ENCODE measurements around the gene BRIP1.
"Not testable (repeated sequence)": the region's sequence is repeated elsewhere in the genome, so short reads cannot be mapped to it uniquely, and the experiment has no call there.

BRIP1 gene

GRCh38 chr17:61827649-61828395, 35.5 kb downstream of the BRIP1 start:
- no peak for DNase-seq

- not testable (repeated sequence) for DNase-seq
Measured at GRCh38 chr17:61826866-61827265, 36.5 kb downstream of the BRIP1 start.

GRCh38 chr17:61826198-61826597, 37.1 kb downstream of the BRIP1 start:
- DNase-seq = not testable (repeated sequence)

GRCh38 chr17:61825448-61826137, 37.7 kb downstream of the BRIP1 start:
- no peak for DNase-seq

- DNase-seq = no peak
Measured at GRCh38 chr17:61822326-61823285, 40.7 kb downstream of the BRIP1 start.

GRCh38 chr17:61821655-61822054, 41.7 kb downstream of the BRIP1 start:
- no peak for DNase-seq

GRCh38 chr17:61819265-61819664, 44.1 kb downstream of the BRIP1 start:
- not testable (repeated sequence) for DNase-seq

GRCh38 chr17:61818225-61818624, 45.1 kb downstream of the BRIP1 start:
- DNase-seq = no peak

GRCh38 chr17:61817452-61817851, 45.9 kb downstream of the BRIP1 start:
- DNase-seq = no peak

- DNase-seq = no peak
Measured at GRCh38 chr17:61816538-61816937, 46.8 kb downstream of the BRIP1 start.

- DNase-seq = no peak
Measured at GRCh38 chr17:61815863-61816503, 47.3 kb downstream of the BRIP1 start.

- DNase-seq = no peak
Measured at GRCh38 chr17:61814485-61814884, 48.8 kb downstream of the BRIP1 start.

GRCh38 chr17:61813211-61813610, 50.1 kb downstream of the BRIP1 start:
- no peak for DNase-seq

GRCh38 chr17:61812747-61813146, 50.6 kb downstream of the BRIP1 start:
- DNase-seq = no peak

GRCh38 chr17:61809816-61810392, 53.4 kb downstream of the BRIP1 start:
- no peak for DNase-seq

GRCh38 chr17:61808442-61808841, 54.9 kb downstream of the BRIP1 start:
- DNase-seq = no peak

GRCh38 chr17:61806936-61807335, 56.4 kb downstream of the BRIP1 start:
- DNase-seq = no peak

- DNase-seq = no peak
Measured at GRCh38 chr17:61806081-61806828, 57.1 kb downstream of the BRIP1 start.

GRCh38 chr17:61805399-61805798, 57.9 kb downstream of the BRIP1 start:
- no peak for DNase-seq

GRCh38 chr17:61803796-61804195, 59.5 kb downstream of the BRIP1 start:
- DNase-seq = no peak

- no peak for DNase-seq
Measured at GRCh38 chr17:61803216-61803615, 60.1 kb downstream of the BRIP1 start.
